Fibroblast of lung (primary cell): ENCODE results near the gene CAPS.

Experiments
- EZH2 ChIP-seq: IDR thresholded peaks from 2 replicates; pipeline ENCODE4 v1.5.1; 2012; ENCODE audit warnings: low read length, control low read depth, mild to moderate bottlenecking; ENCODE audit errors: missing control alignments
- TF ChIP-seq, protein P1 (sequence below), 2 donors: IDR thresholded peaks in 1 of 2; conservative IDR thresholded peaks in 1 of 2; 1 replicate in 1 of 2; 2 replicates in 1 of 2; pipeline ENCODE4 v1.5.1; 2011 to 2012; ENCODE audit warnings: low read length in 2 of 2, control low read depth in 1 of 2, inconsistent platforms in 1 of 2, low read depth in 1 of 2, mild to moderate bottlenecking in 1 of 2

DNA sequence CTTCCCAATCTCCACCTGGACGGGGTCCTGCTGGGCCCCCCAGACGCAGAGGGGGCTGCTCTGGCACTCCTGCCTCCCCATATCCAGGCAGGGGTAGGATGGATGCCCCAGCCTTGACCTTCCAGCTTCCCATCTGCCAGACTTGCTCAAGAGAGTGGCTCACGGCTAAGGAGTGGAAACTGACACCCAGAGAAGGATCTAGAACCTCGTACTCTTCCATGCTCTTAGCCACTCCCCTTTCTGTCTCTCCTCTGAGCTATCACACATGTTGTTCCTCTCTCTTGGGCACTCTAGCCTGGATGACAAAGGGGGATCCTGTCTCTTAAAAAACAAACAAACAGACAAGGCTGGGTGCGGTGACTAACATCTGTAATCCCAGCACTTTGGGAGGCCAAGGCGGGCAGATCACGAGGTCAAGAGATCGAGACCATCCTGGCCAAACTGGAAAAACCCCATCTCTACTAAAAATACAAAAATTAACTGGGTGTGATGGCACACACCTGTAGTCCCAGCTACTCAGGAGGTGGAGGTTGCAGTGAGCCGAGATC lies 31.6 kb upstream of the CAPS start:
- TF ChIP-seq EZH2 = no peak
- TF ChIP-seq, protein P1, sequence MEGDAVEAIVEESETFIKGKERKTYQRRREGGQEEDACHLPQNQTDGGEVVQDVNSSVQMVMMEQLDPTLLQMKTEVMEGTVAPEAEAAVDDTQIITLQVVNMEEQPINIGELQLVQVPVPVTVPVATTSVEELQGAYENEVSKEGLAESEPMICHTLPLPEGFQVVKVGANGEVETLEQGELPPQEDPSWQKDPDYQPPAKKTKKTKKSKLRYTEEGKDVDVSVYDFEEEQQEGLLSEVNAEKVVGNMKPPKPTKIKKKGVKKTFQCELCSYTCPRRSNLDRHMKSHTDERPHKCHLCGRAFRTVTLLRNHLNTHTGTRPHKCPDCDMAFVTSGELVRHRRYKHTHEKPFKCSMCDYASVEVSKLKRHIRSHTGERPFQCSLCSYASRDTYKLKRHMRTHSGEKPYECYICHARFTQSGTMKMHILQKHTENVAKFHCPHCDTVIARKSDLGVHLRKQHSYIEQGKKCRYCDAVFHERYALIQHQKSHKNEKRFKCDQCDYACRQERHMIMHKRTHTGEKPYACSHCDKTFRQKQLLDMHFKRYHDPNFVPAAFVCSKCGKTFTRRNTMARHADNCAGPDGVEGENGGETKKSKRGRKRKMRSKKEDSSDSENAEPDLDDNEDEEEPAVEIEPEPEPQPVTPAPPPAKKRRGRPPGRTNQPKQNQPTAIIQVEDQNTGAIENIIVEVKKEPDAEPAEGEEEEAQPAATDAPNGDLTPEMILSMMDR (conservative IDR thresholded peaks at IDR 0.05 in 1 of 2, IDR thresholded peaks at IDR 0.05 in 1 of 2; ENCODE audit: low read depth in 1 of 2, low read length in 2 of 2) = no peak
